Immature natural killer cell (primary cell): ENCODE data around the gene MGMT. TPM values are rescaled to one million over a fixed set of nuclear protein-coding genes. Genes with fewer than 3 reads are reported as not detected.

Source experiments
- DNase-seq, 3 donors: peaks; one replicate each; pipeline ENCODE4 v3.0.0; 2022; ENCODE audit warnings: mixed read lengths in 1 of 3
- H3K27ac Mint-ChIP-seq, 6 donors: one replicate each; pipeline ENCODE4 v1.8.0; 2020; ENCODE audit warnings: mixed read lengths in 6 of 6, mild to moderate bottlenecking in 5 of 6, inconsistent platforms in 4 of 6, moderate library complexity in 3 of 6
- H3K27me3 Mint-ChIP-seq, 3 donors: one replicate each; pipeline ENCODE4 v1.8.0; 2020 to 2021; ENCODE audit warnings: low read depth in 3 of 3, mild to moderate bottlenecking in 3 of 3, mixed read lengths in 3 of 3, moderate library complexity in 3 of 3, inconsistent platforms in 1 of 3
- H3K36me3 Mint-ChIP-seq, 3 donors: one replicate each; pipeline ENCODE4 v1.8.0; 2020; ENCODE audit warnings: mixed read lengths in 3 of 3, inconsistent platforms in 2 of 3, mild to moderate bottlenecking in 2 of 3
- H3K4me1 Mint-ChIP-seq, 2 donors: one replicate each; pipeline ENCODE4 v1.8.0; 2020; ENCODE audit warnings: inconsistent platforms in 2 of 2, mild to moderate bottlenecking in 2 of 2, mixed read lengths in 2 of 2, moderate library complexity in 1 of 2
- H3K4me3 Mint-ChIP-seq, 5 donors: one replicate each; pipeline ENCODE4 v1.8.0; 2020; ENCODE audit warnings: mild to moderate bottlenecking in 5 of 5, mixed read lengths in 5 of 5, inconsistent platforms in 3 of 5, moderate library complexity in 3 of 5
- H3K9me3 Mint-ChIP-seq, 6 donors: one replicate each; pipeline ENCODE4 v1.8.0; 2020; ENCODE audit warnings: mild to moderate bottlenecking in 6 of 6, mixed read lengths in 6 of 6, inconsistent platforms in 4 of 6, moderate library complexity in 3 of 6
- polyA plus RNA-seq, 3 donors: library from polyadenylated mRNA; unstranded; fragments of 300-500 nt; fragmentation: Illumina TruSeq; gene quantifications; one replicate each; pipeline ENCODE4 v1.2.3, GENCODE V29; 2021

MGMT gene
- polyA plus RNA-seq, 3 donors from 2014 or later = 33.7 to 69.5 (median 37.5) TPM

- Mint-ChIP-seq H3K27ac (no peak overlapping the region), H3K36me3 (peaks cover 0 to 7% (median 6%) of the 10 kb centered on the region in 3 donors), H3K9me3 (peaks cover 2 to 24% (median 9%) of the 10 kb centered on the region in 6 donors), H3K4me3 (no peak overlapping the region), H3K27me3 (peaks cover 0 to 7% (median 0%) of the 10 kb centered on the region in 3 donors), H3K4me1 (no peaks in the 10 kb centered on the region)
- no peak for DNase-seq
These were observed 341.3 kb downstream of the MGMT start for GRCh38 chr10:129808092-129808983.

DNA sequence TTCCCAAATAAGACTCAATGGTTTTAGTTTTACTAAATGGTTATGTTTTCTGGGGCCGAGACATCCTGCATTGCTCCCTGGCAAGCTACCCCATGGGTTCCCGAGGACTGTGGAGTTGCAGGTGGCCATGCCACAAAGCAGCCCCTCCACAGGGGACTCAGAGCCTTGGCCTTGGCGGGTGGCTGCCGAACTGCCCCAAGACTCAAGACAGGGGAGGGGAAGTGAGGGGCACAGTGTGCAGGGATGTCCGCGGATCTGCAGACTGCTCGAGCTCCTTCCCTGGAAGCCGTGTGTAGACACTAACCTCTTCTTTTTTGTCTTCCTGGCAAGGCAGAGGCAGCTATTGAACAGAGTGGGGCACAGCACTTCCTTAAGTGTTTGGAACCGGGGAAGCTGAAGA lies 342.4 kb downstream of the MGMT start:
- no peak overlapping the region for H3K27ac Mint-ChIP-seq
- H3K4me1 Mint-ChIP-seq = no peaks in the 10 kb centered on the region
- no peak overlapping the region for H3K4me3 Mint-ChIP-seq
- H3K27me3 Mint-ChIP-seq = peaks cover 0 to 7% (median 0%) of the 10 kb centered on the region in 3 donors
- no peak for DNase-seq
- H3K9me3 Mint-ChIP-seq = peaks cover 0 to 13% (median 5%) of the 10 kb centered on the region in 6 donors
- peaks cover 0 to 2% (median 0%) of the 10 kb centered on the region in 3 donors for H3K36me3 Mint-ChIP-seq

- Mint-ChIP-seq H3K36me3 (no peaks in the 10 kb centered on the region), H3K4me3 (no peak overlapping the region), H3K4me1 (no peaks in the 10 kb centered on the region), H3K27ac (no peak overlapping the region), H3K27me3 (peaks cover 0 to 8% (median 0%) of the 10 kb centered on the region in 3 donors), H3K9me3 (peaks cover 0 to 10% (median 4%) of the 10 kb centered on the region in 6 donors)
- no peak for DNase-seq
These were observed 342.8 kb downstream of the MGMT start for GRCh38 chr10:129809841-129810240.

GRCh38 chr10:129811208-129811607 lies 344.2 kb downstream of the MGMT start:
- Mint-ChIP-seq H3K9me3 (peaks cover 0 to 6% (median 4%) of the 10 kb centered on the region in 6 donors), H3K36me3 (no peaks in the 10 kb centered on the region), H3K27me3 (peaks cover 0 to 6% (median 0%) of the 10 kb centered on the region in 3 donors), H3K4me1 (no peaks in the 10 kb centered on the region), H3K4me3 (no peak overlapping the region), H3K27ac (no peak overlapping the region)
- no peak for DNase-seq

GRCh38 chr10:129812398-129812797 lies 345.4 kb downstream of the MGMT start:
- Mint-ChIP-seq H3K36me3 (no peaks in the 10 kb centered on the region), H3K27me3 (peaks cover 0 to 6% (median 0%) of the 10 kb centered on the region in 3 donors), H3K9me3 (no peaks in the 10 kb centered on the region), H3K4me1 (no peaks in the 10 kb centered on the region), H3K27ac (no peak overlapping the region), H3K4me3 (no peak overlapping the region)
- no peak for DNase-seq

DNA sequence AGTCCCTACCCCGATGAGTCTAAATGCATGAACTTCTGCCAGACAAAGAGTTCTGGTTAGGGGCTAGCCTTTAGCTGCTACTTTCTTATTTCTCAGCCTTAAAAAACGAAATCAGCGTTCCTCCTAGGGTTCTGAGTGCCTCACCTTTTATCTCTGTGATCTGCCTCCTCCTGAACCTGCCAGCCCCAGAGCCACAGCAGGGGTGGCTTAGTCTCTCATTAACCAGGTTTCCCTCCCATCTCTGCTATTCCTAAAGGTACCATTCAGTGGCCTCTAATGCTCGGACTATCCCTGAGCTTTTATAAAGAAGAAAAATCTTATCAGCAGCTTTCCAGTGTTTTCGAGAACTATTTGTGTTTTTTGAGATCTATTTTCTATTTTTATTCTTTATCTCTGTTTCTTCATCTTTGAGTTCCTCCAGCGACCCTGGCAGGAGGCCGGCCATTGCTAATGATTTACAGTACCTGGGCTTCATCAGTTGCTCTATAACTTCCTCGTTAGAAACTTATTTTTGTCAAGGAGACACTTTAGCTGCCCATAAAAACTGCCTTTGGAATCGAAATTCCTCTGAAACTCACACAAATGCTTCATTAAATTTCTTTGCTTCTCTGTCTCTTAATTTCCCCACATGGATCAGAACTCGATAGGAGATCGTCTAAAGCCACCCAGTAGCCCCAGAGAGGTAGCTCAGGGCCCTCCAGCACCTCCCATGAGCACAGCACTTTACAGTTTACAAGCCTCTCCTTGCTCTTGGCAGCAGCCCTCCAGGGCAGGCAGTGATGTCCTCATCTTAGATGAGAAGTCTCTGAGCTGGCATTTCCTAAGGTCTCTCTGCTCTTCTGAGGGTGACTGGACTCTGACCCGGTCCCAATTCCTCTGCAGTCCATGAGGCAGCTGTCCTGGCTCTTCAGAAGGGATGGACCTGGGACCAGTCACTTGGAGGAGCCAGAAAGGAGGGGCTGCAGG lies 347.9 kb downstream of the MGMT start:
- H3K4me1 Mint-ChIP-seq = no peaks in the 10 kb centered on the region
- peaks cover 0 to 2% (median 0%) of the 10 kb centered on the region in 6 donors for H3K9me3 Mint-ChIP-seq
- peaks cover 0 to 8% (median 0%) of the 10 kb centered on the region in 3 donors for H3K27me3 Mint-ChIP-seq
- H3K27ac Mint-ChIP-seq = no peak overlapping the region
- no peak overlapping the region for H3K4me3 Mint-ChIP-seq
- H3K36me3 Mint-ChIP-seq = no peaks in the 10 kb centered on the region
- DNase-seq = no peak

- no peak overlapping the region for H3K27ac Mint-ChIP-seq
- no peak for DNase-seq
- no peaks in the 10 kb centered on the region for H3K4me1 Mint-ChIP-seq
- no peaks in the 10 kb centered on the region for H3K36me3 Mint-ChIP-seq
- H3K9me3 Mint-ChIP-seq = peaks cover 0 to 2% (median 0%) of the 10 kb centered on the region in 6 donors
- no peak overlapping the region for H3K4me3 Mint-ChIP-seq
- H3K27me3 Mint-ChIP-seq = peaks cover 0 to 6% (median 0%) of the 10 kb centered on the region in 3 donors
These were observed 349.0 kb downstream of the MGMT start for GRCh38 chr10:129815898-129816655.

GRCh38 chr10:129816656-129817045 lies 349.6 kb downstream of the MGMT start:
- DNase-seq = no peak
- Mint-ChIP-seq H3K27me3 (peaks cover 0 to 6% (median 0%) of the 10 kb centered on the region in 3 donors), H3K4me1 (no peaks in the 10 kb centered on the region), H3K4me3 (no peak overlapping the region), H3K36me3 (no peaks in the 10 kb centered on the region), H3K27ac (no peak overlapping the region), H3K9me3 (peaks cover 0 to 2% (median 0%) of the 10 kb centered on the region in 6 donors)
